Central memory CD8-positive, alpha-beta T cell (primary cell): ENCODE measurements around the gene SAP30BP.
A peak's percentile ranks its signal among the peaks of the same experiment; 100 is the strongest.

Experiments used
- ATAC-seq: fragments of 150-1000 bp; cut with Tn5 transposase; replicated peaks from 2 replicates; pipeline ENCODE4 v1.10.0; 2022; ENCODE audit warnings: mild to moderate bottlenecking, moderate FRiP score, moderate number of reproducible peaks; ENCODE audit not compliant: poor library complexity, severe bottlenecking; ENCODE audit errors: extremely low read depth
- DNase-seq, 2 donors: peaks; one replicate each; pipeline ENCODE4 v3.0.0; 2021; ENCODE audit warnings: low spot score in 2 of 2
- H3K27ac Mint-ChIP-seq: one replicate; pipeline ENCODE4 v1.8.0; 2022; ENCODE audit warnings: low read depth, mild to moderate bottlenecking, moderate library complexity, mixed read lengths
- H3K27me3 Mint-ChIP-seq: one replicate; pipeline ENCODE4 v1.8.0; 2022; ENCODE audit warnings: mixed read lengths
- H3K36me3 Mint-ChIP-seq: one replicate; pipeline ENCODE4 v1.8.0; 2022; ENCODE audit warnings: mild to moderate bottlenecking, moderate library complexity, mixed read lengths; ENCODE audit not compliant: insufficient read depth
- H3K4me1 Mint-ChIP-seq: one replicate; pipeline ENCODE4 v1.8.0; 2022; ENCODE audit warnings: mixed read lengths
- H3K4me3 Mint-ChIP-seq: one replicate; pipeline ENCODE4 v1.8.0; 2022; ENCODE audit warnings: mild to moderate bottlenecking, moderate library complexity, mixed read lengths
- H3K9me3 Mint-ChIP-seq: one replicate; pipeline ENCODE4 v1.8.0; 2022; ENCODE audit warnings: mixed read lengths

Gene SAP30BP

GRCh38 chr17:75664099-75664549, 3.0 kb upstream of the SAP30BP start:
- Mint-ChIP-seq H3K4me3 (no peak overlapping the region), H3K36me3 (peaks cover 17% of the 10 kb centered on the region), H3K27me3 (no peaks in the 10 kb centered on the region), H3K9me3 (no peaks in the 10 kb centered on the region), H3K4me1 (peaks cover 12% of the 10 kb centered on the region), H3K27ac (no peak overlapping the region)
- no peak for DNase-seq
- ATAC-seq: no peak

GRCh38 chr17:75665981-75666380, 1.2 kb upstream of the SAP30BP start:
- Mint-ChIP-seq H3K4me3 (no peak overlapping the region), H3K9me3 (no peaks in the 10 kb centered on the region), H3K27me3 (no peaks in the 10 kb centered on the region), H3K27ac (peak overlapping the region; percentile 72), H3K4me1 (peaks cover 20% of the 10 kb centered on the region), H3K36me3 (peaks cover 25% of the 10 kb centered on the region)
- DNase-seq (no peak), ATAC-seq (no peak)

GRCh38 chr17:75667825-75668224, 687 bp downstream of the SAP30BP start:
- peaks cover 26% of the 10 kb centered on the region for H3K4me1 Mint-ChIP-seq
- peaks cover 41% of the 10 kb centered on the region for H3K36me3 Mint-ChIP-seq
- no peaks in the 10 kb centered on the region for H3K9me3 Mint-ChIP-seq
- ATAC-seq (no peak), DNase-seq (no peak)
- H3K4me3 Mint-ChIP-seq: no peak overlapping the region
- no peaks in the 10 kb centered on the region for H3K27me3 Mint-ChIP-seq
- no peak overlapping the region for H3K27ac Mint-ChIP-seq

GRCh38 chr17:75668489-75668888, 1.4 kb downstream of the SAP30BP start:
- H3K4me3 Mint-ChIP-seq: no peak overlapping the region

GRCh38 chr17:75670868-75671267, 3.7 kb downstream of the SAP30BP start:
- no peaks in the 10 kb centered on the region for H3K9me3 Mint-ChIP-seq
- no peak overlapping the region for H3K27ac Mint-ChIP-seq
- DNase-seq (no peak), ATAC-seq (no peak)
- no peaks in the 10 kb centered on the region for H3K27me3 Mint-ChIP-seq
- H3K4me1 Mint-ChIP-seq: peaks cover 29% of the 10 kb centered on the region
- H3K36me3 Mint-ChIP-seq: peaks cover 54% of the 10 kb centered on the region
- H3K4me3 Mint-ChIP-seq: no peak overlapping the region

More at GRCh38 chr17:75668489-75668888, 1.4 kb downstream of the SAP30BP start:
- Mint-ChIP-seq H3K27me3 (no peaks in the 10 kb centered on the region), H3K9me3 (no peaks in the 10 kb centered on the region), H3K27ac (no peak overlapping the region), H3K36me3 (peaks cover 47% of the 10 kb centered on the region), H3K4me1 (peaks cover 26% of the 10 kb centered on the region)
- DNase-seq (no peak), ATAC-seq (no peak)

- Mint-ChIP-seq H3K4me1 (peaks cover 25% of the 10 kb centered on the region), H3K4me3 (no peak overlapping the region), H3K27ac (no peak overlapping the region), H3K27me3 (no peaks in the 10 kb centered on the region), H3K36me3 (peaks cover 57% of the 10 kb centered on the region), H3K9me3 (no peaks in the 10 kb centered on the region)
- no peak for DNase-seq
- ATAC-seq: no peak
Measured at GRCh38 chr17:75672011-75672410, 4.9 kb downstream of the SAP30BP start.

GRCh38 chr17:75673487-75673886, 6.3 kb downstream of the SAP30BP start:
- no peak for ATAC-seq
- no peak overlapping the region for H3K27ac Mint-ChIP-seq
- H3K9me3 Mint-ChIP-seq: no peaks in the 10 kb centered on the region
- H3K27me3 Mint-ChIP-seq: no peaks in the 10 kb centered on the region
- H3K36me3 Mint-ChIP-seq: peaks cover 58% of the 10 kb centered on the region
- no peak overlapping the region for H3K4me3 Mint-ChIP-seq
- H3K4me1 Mint-ChIP-seq: peaks cover 21% of the 10 kb centered on the region
- DNase-seq: no peak

- H3K4me1 Mint-ChIP-seq: peaks cover 7% of the 10 kb centered on the region
- H3K27ac Mint-ChIP-seq: no peak overlapping the region
- peaks cover 55% of the 10 kb centered on the region for H3K36me3 Mint-ChIP-seq
Measured at GRCh38 chr17:75676461-75676860, 9.3 kb downstream of the SAP30BP start.

GRCh38 chr17:75679706-75680211, 12.6 kb downstream of the SAP30BP start:
- H3K36me3 Mint-ChIP-seq: peaks cover 37% of the 10 kb centered on the region
- H3K4me3 Mint-ChIP-seq: no peak overlapping the region
- H3K27ac Mint-ChIP-seq: no peak overlapping the region
- ATAC-seq: no peak
- H3K4me1 Mint-ChIP-seq: peaks cover 19% of the 10 kb centered on the region
- no peaks in the 10 kb centered on the region for H3K9me3 Mint-ChIP-seq
- no peak for DNase-seq
- no peaks in the 10 kb centered on the region for H3K27me3 Mint-ChIP-seq

More at GRCh38 chr17:75676461-75676860, 9.3 kb downstream of the SAP30BP start:
- ATAC-seq (no peak), DNase-seq (no peak)
- Mint-ChIP-seq H3K27me3 (no peaks in the 10 kb centered on the region), H3K9me3 (no peaks in the 10 kb centered on the region), H3K4me3 (no peak overlapping the region)

- Mint-ChIP-seq H3K4me3 (no peak overlapping the region), H3K4me1 (peaks cover 20% of the 10 kb centered on the region), H3K27ac (no peak overlapping the region), H3K36me3 (peaks cover 36% of the 10 kb centered on the region), H3K27me3 (no peaks in the 10 kb centered on the region), H3K9me3 (no peaks in the 10 kb centered on the region)
- ATAC-seq (no peak), DNase-seq (no peak)
Measured at GRCh38 chr17:75680431-75680830, 13.3 kb downstream of the SAP30BP start.

GRCh38 chr17:75681289-75681688, 14.2 kb downstream of the SAP30BP start:
- no peak for ATAC-seq
- Mint-ChIP-seq H3K36me3 (peaks cover 36% of the 10 kb centered on the region), H3K27me3 (no peaks in the 10 kb centered on the region), H3K9me3 (no peaks in the 10 kb centered on the region), H3K27ac (no peak overlapping the region), H3K4me3 (no peak overlapping the region), H3K4me1 (peaks cover 27% of the 10 kb centered on the region)
- no peak for DNase-seq

GRCh38 chr17:75683583-75683982, 16.4 kb downstream of the SAP30BP start:
- H3K36me3 Mint-ChIP-seq: peaks cover 35% of the 10 kb centered on the region
- DNase-seq: no peak
- no peaks in the 10 kb centered on the region for H3K9me3 Mint-ChIP-seq
- H3K4me3 Mint-ChIP-seq: no peak overlapping the region
- no peak for ATAC-seq
- H3K4me1 Mint-ChIP-seq: peaks cover 42% of the 10 kb centered on the region
- H3K27me3 Mint-ChIP-seq: no peaks in the 10 kb centered on the region
- H3K27ac Mint-ChIP-seq: no peak overlapping the region

- Mint-ChIP-seq H3K27me3 (no peaks in the 10 kb centered on the region), H3K27ac (no peak overlapping the region), H3K4me1 (peaks cover 49% of the 10 kb centered on the region), H3K36me3 (peaks cover 32% of the 10 kb centered on the region), H3K4me3 (no peak overlapping the region), H3K9me3 (no peaks in the 10 kb centered on the region)
- ATAC-seq (no peak), DNase-seq (no peak)
Measured at GRCh38 chr17:75684249-75684648, 17.1 kb downstream of the SAP30BP start.
